GM12891 (cell line): Measurements from ENCODE around the gene FUCA2.

Source experiments
- POLR2A ChIP-seq: IDR thresholded peaks from 2 replicates; pipeline ENCODE4 v1.6.1; 2011; ENCODE audit warnings: low read depth, low read length, control low read depth
- POLR2AphosphoS5 ChIP-seq: IDR thresholded peaks from 2 replicates; pipeline ENCODE4 v1.6.1; 2011; ENCODE audit warnings: low read depth, low read length, control low read depth
- SPI1 ChIP-seq: IDR thresholded peaks from 2 replicates; pipeline ENCODE4 v1.6.1; 2011; ENCODE audit warnings: low read depth, low read length, control low read depth
- TAF1 ChIP-seq: IDR thresholded peaks from 2 replicates; pipeline ENCODE4 v1.6.1; 2011; ENCODE audit warnings: low read depth, low read length, control low read depth

- TF ChIP-seq POLR2A (no peak), POLR2AphosphoS5 (no peak), TAF1 (no peak), SPI1 (no peak)
These were observed 60.0 kb downstream of the FUCA2 start for GRCh38 chr6:143451531-143451930.
